ENCODE measurements around the gene ZNF593. TPM values are rescaled to one million over a fixed set of nuclear protein-coding genes. Genes with fewer than 3 reads are reported as not detected.

Gene ZNF593
- 10 to 100 TPM; 42.3 to 63.3 TPM for polyA plus RNA-seq

- Histone ChIP-seq H3K27me3 (ENCODE audit: control insufficient read depth in 1 of 2, insufficient read depth in 2 of 2, low read length in 2 of 2) (no peaks in the 10 kb centered on the region), H3K36me3 (ENCODE audit: control insufficient read depth in 2 of 2, insufficient read depth in 2 of 2, low read length in 1 of 2) (peaks cover 0 to 3% of the 10 kb centered on the region in 2 donors), H3K27ac (ENCODE audit: low read depth in 2 of 2, low read length in 1 of 2) (peak within 1 kb of the TSS; percentile 63 to 87), H3K9me3 (ENCODE audit: control insufficient read depth in 2 of 2, insufficient read depth in 1 of 2, low read depth in 1 of 2, low read length in 1 of 2) (no peaks in the 10 kb centered on the region), H3K4me3 (ENCODE audit: low read depth in 1 of 2, low read length in 2 of 2) (peak within 1 kb of the TSS; percentile 80 to 94), H3K4me1 (ENCODE audit: control insufficient read depth in 2 of 2, insufficient read depth in 2 of 2, low read length in 1 of 2) (peaks cover 0 to 11% of the 10 kb centered on the region in 2 donors)
- WGBS, 2 donors, result 1 to 2% methylated on average over 64 to 76 of the region's 76 CpGs
These were observed at the start of gene ZNF593 for GRCh38 chr1:26169669-26170471. Gene ZNF593 (plus strand): TSS chr1:26169908. CDS start chr1:26169984, 76 bp downstream.

GRCh38 chr1:26121854-26122773, 47.6 kb upstream of the ZNF593 start:
- Histone ChIP-seq H3K9me3 (ENCODE audit: control insufficient read depth in 2 of 2, insufficient read depth in 1 of 2, low read depth in 1 of 2, low read length in 1 of 2) (no peaks in the 10 kb centered on the region), H3K36me3 (ENCODE audit: control insufficient read depth in 2 of 2, insufficient read depth in 2 of 2, low read length in 1 of 2) (no peaks in the 10 kb centered on the region), H3K27ac (ENCODE audit: low read depth in 2 of 2, low read length in 1 of 2) (peak overlapping the region; percentile 37 to 47), H3K4me3 (ENCODE audit: low read depth in 1 of 2, low read length in 2 of 2) (no peak overlapping the region), H3K4me1 (ENCODE audit: control insufficient read depth in 2 of 2, insufficient read depth in 2 of 2, low read length in 1 of 2) (no peaks in the 10 kb centered on the region), H3K27me3 (ENCODE audit: control insufficient read depth in 1 of 2, insufficient read depth in 2 of 2, low read length in 2 of 2) (no peaks in the 10 kb centered on the region)
- WGBS, 2 donors, result 59 to 69% methylated on average over 8 of the region's 8 CpGs

- H3K4me1 ChIP-seq (ENCODE audit: control insufficient read depth in 2 of 2, insufficient read depth in 2 of 2, low read length in 1 of 2), result no peaks in the 10 kb centered on the region
- H3K27me3 ChIP-seq (ENCODE audit: control insufficient read depth in 1 of 2, insufficient read depth in 2 of 2, low read length in 2 of 2), result no peaks in the 10 kb centered on the region
- H3K9me3 ChIP-seq (ENCODE audit: control insufficient read depth in 2 of 2, insufficient read depth in 1 of 2, low read depth in 1 of 2, low read length in 1 of 2), result no peaks in the 10 kb centered on the region
- H3K36me3 ChIP-seq (ENCODE audit: control insufficient read depth in 2 of 2, insufficient read depth in 2 of 2, low read length in 1 of 2), result no peaks in the 10 kb centered on the region
- H3K27ac ChIP-seq (ENCODE audit: low read depth in 2 of 2, low read length in 1 of 2), result peak overlapping the region; percentile 66 to 77
- 66 to 68% methylated on average over 7 of the region's 7 CpGs for WGBS, 2 donors
- no peak overlapping the region for H3K4me3 ChIP-seq (ENCODE audit: low read depth in 1 of 2, low read length in 2 of 2)
These were observed 46.4 kb upstream of the ZNF593 start for GRCh38 chr1:26122988-26123973.

GRCh38 chr1:26124418-26125331, 45.0 kb upstream of the ZNF593 start:
- H3K9me3 ChIP-seq (ENCODE audit: control insufficient read depth in 2 of 2, insufficient read depth in 1 of 2, low read depth in 1 of 2, low read length in 1 of 2), result no peaks in the 10 kb centered on the region
- H3K27ac ChIP-seq (ENCODE audit: low read depth in 2 of 2, low read length in 1 of 2), result no peak overlapping the region
- H3K4me1 ChIP-seq (ENCODE audit: control insufficient read depth in 2 of 2, insufficient read depth in 2 of 2, low read length in 1 of 2), result no peaks in the 10 kb centered on the region
- H3K36me3 ChIP-seq (ENCODE audit: control insufficient read depth in 2 of 2, insufficient read depth in 2 of 2, low read length in 1 of 2), result no peaks in the 10 kb centered on the region
- H3K27me3 ChIP-seq (ENCODE audit: control insufficient read depth in 1 of 2, insufficient read depth in 2 of 2, low read length in 2 of 2), result no peaks in the 10 kb centered on the region
- H3K4me3 ChIP-seq (ENCODE audit: low read depth in 1 of 2, low read length in 2 of 2), result no peak overlapping the region
- WGBS, 2 donors, result 62 to 77% methylated on average over 4 of the region's 4 CpGs

- no peak overlapping the region for H3K4me3 ChIP-seq (ENCODE audit: low read depth in 1 of 2, low read length in 2 of 2)
- H3K27ac ChIP-seq (ENCODE audit: low read depth in 2 of 2, low read length in 1 of 2), result no peak overlapping the region
- no peaks in the 10 kb centered on the region for H3K9me3 ChIP-seq (ENCODE audit: control insufficient read depth in 2 of 2, insufficient read depth in 1 of 2, low read depth in 1 of 2, low read length in 1 of 2)
- H3K4me1 ChIP-seq (ENCODE audit: control insufficient read depth in 2 of 2, insufficient read depth in 2 of 2, low read length in 1 of 2), result no peaks in the 10 kb centered on the region
- no peaks in the 10 kb centered on the region for H3K27me3 ChIP-seq (ENCODE audit: control insufficient read depth in 1 of 2, insufficient read depth in 2 of 2, low read length in 2 of 2)
- no peaks in the 10 kb centered on the region for H3K36me3 ChIP-seq (ENCODE audit: control insufficient read depth in 2 of 2, insufficient read depth in 2 of 2, low read length in 1 of 2)
These were observed 44.3 kb upstream of the ZNF593 start for GRCh38 chr1:26125382-26125781.

- Histone ChIP-seq H3K27me3 (ENCODE audit: control insufficient read depth in 1 of 2, insufficient read depth in 2 of 2, low read length in 2 of 2) (no peaks in the 10 kb centered on the region), H3K4me1 (ENCODE audit: control insufficient read depth in 2 of 2, insufficient read depth in 2 of 2, low read length in 1 of 2) (no peaks in the 10 kb centered on the region), H3K36me3 (ENCODE audit: control insufficient read depth in 2 of 2, insufficient read depth in 2 of 2, low read length in 1 of 2) (no peaks in the 10 kb centered on the region), H3K4me3 (ENCODE audit: low read depth in 1 of 2, low read length in 2 of 2) (no peak overlapping the region), H3K27ac (ENCODE audit: low read depth in 2 of 2, low read length in 1 of 2) (peak overlapping the region in 1 of 2 donors; percentile 57), H3K9me3 (ENCODE audit: control insufficient read depth in 2 of 2, insufficient read depth in 1 of 2, low read depth in 1 of 2, low read length in 1 of 2) (no peaks in the 10 kb centered on the region)
- WGBS, 2 donors, result 42 to 45% methylated on average over 1 of the region's 1 CpG
These were observed 43.8 kb upstream of the ZNF593 start for GRCh38 chr1:26125946-26126320.

- no peaks in the 10 kb centered on the region for H3K4me1 ChIP-seq (ENCODE audit: control insufficient read depth in 2 of 2, insufficient read depth in 2 of 2, low read length in 1 of 2)
- H3K4me3 ChIP-seq (ENCODE audit: low read depth in 1 of 2, low read length in 2 of 2), result no peak overlapping the region
- 42 to 47% methylated on average over 9 of the region's 9 CpGs for WGBS, 2 donors
- no peaks in the 10 kb centered on the region for H3K9me3 ChIP-seq (ENCODE audit: control insufficient read depth in 2 of 2, insufficient read depth in 1 of 2, low read depth in 1 of 2, low read length in 1 of 2)
- H3K27ac ChIP-seq (ENCODE audit: low read depth in 2 of 2, low read length in 1 of 2), result peak overlapping the region; percentile 78 to 82
- no peaks in the 10 kb centered on the region for H3K27me3 ChIP-seq (ENCODE audit: control insufficient read depth in 1 of 2, insufficient read depth in 2 of 2, low read length in 2 of 2)
- no peaks in the 10 kb centered on the region for H3K36me3 ChIP-seq (ENCODE audit: control insufficient read depth in 2 of 2, insufficient read depth in 2 of 2, low read length in 1 of 2)
These were observed 43.2 kb upstream of the ZNF593 start for GRCh38 chr1:26126321-26127084.

All from esophagus (tissue), 2 donors.